Endothelial cell of umbilical vein (primary cell): ENCODE measurements around the gene CACNA1A.

Source experiments
- EZH2 ChIP-seq: IDR thresholded peaks from 2 replicates; pipeline ENCODE4 v1.6.1; 2012; ENCODE audit warnings: borderline replicate concordance, low read depth, mild to moderate bottlenecking, moderate library complexity, low read length, inconsistent platforms; ENCODE audit not compliant: severe bottlenecking
- JUN ChIP-seq: IDR thresholded peaks from 2 replicates; pipeline ENCODE4 v1.6.1; 2011; ENCODE audit warnings: borderline replicate concordance, low read depth; ENCODE audit not compliant: insufficient read length, insufficient read depth
- POLR2AphosphoS5 ChIP-seq: IDR thresholded peaks from 2 replicates; pipeline ENCODE4 v1.6.1; 2012; ENCODE audit warnings: low read depth, mild to moderate bottlenecking, control low read depth, low read length, moderate library complexity; ENCODE audit not compliant: insufficient read depth
- TF ChIP-seq, protein P1 (sequence below), 2 donors: IDR thresholded peaks; 1 replicate in 1 of 2; 2 replicates in 1 of 2; pipeline ENCODE4 v1.5.1; 2011; ENCODE audit warnings: low read length in 2 of 2, mild to moderate bottlenecking in 2 of 2, moderate library complexity in 2 of 2, control low read depth in 1 of 2, inconsistent platforms in 1 of 2, low read depth in 1 of 2; ENCODE audit not compliant: insufficient read depth in 1 of 2; ENCODE audit errors: extremely low read depth in 1 of 2

GRCh38 chr19:13225085-13225484 is 281.2 kb downstream of the CACNA1A start:
- TF ChIP-seq EZH2: no peak
- TF ChIP-seq JUN: no peak
- TF ChIP-seq, protein P1, sequence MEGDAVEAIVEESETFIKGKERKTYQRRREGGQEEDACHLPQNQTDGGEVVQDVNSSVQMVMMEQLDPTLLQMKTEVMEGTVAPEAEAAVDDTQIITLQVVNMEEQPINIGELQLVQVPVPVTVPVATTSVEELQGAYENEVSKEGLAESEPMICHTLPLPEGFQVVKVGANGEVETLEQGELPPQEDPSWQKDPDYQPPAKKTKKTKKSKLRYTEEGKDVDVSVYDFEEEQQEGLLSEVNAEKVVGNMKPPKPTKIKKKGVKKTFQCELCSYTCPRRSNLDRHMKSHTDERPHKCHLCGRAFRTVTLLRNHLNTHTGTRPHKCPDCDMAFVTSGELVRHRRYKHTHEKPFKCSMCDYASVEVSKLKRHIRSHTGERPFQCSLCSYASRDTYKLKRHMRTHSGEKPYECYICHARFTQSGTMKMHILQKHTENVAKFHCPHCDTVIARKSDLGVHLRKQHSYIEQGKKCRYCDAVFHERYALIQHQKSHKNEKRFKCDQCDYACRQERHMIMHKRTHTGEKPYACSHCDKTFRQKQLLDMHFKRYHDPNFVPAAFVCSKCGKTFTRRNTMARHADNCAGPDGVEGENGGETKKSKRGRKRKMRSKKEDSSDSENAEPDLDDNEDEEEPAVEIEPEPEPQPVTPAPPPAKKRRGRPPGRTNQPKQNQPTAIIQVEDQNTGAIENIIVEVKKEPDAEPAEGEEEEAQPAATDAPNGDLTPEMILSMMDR (IDR thresholded peaks at IDR 0.05; ENCODE audit: extremely low read depth in 1 of 2, insufficient read depth in 1 of 2, low read depth in 1 of 2, low read length in 2 of 2): no peak
- no peak for TF ChIP-seq POLR2AphosphoS5
